HEK293T (cell line): Measurements from ENCODE around the gene SEMA7A.
A peak's percentile ranks its signal among the peaks of the same experiment; 100 is the strongest.
"Not testable (repeated sequence)": the region's sequence is repeated elsewhere in the genome, so short reads cannot be mapped to it uniquely, and the experiment has no call there.

ENCODE experiments used
- CTCF ChIA-PET: fragments of 350-600 bp; formaldehyde crosslinking; extraction: SDS; loops from one replicate; lab custom pipeline; 2021; ENCODE audit warnings: antibody characterized with exemption, inconsistent platforms; lab: Yijun Ruan, JAX
- POLR2A ChIA-PET: fragments of 350-600 bp; formaldehyde crosslinking; extraction: SDS; loops from one replicate; lab custom pipeline; 2020; ENCODE audit warnings: antibody characterized with exemption, inconsistent platforms; lab: Yijun Ruan, JAX
- DNase-seq: peaks from one replicate; pipeline ENCODE4 v3.0.0; 2012; ENCODE audit warnings: mixed read lengths; ENCODE audit errors: extremely low spot score
- ARNT ChIP-seq: fragments of 450-650 bp; IDR thresholded peaks from 2 replicates; pipeline ENCODE4 v1.6.1; 2017; ENCODE audit warnings: mild to moderate bottlenecking
- BHLHE40 ChIP-seq: fragments of 450-650 bp; IDR thresholded peaks from 2 replicates; pipeline ENCODE4 v1.6.1; 2016; ENCODE audit warnings: mild to moderate bottlenecking, moderate library complexity, borderline replicate concordance
- CTBP1 ChIP-seq: fragments of 450-650 bp; IDR thresholded peaks from 2 replicates; pipeline ENCODE4 v1.6.1; 2016; ENCODE audit warnings: borderline replicate concordance
- ELF4 ChIP-seq: fragments of 450-650 bp; IDR thresholded peaks from 2 replicates; pipeline ENCODE4 v1.6.1; 2017; ENCODE audit warnings: antibody characterized with exemption
- FOXA1 ChIP-seq: fragments of 450-650 bp; IDR thresholded peaks from 2 replicates; pipeline ENCODE4 v1.6.1; 2016; ENCODE audit warnings: mild to moderate bottlenecking
- FOXK2 ChIP-seq: fragments of 450-650 bp; IDR thresholded peaks from 2 replicates; pipeline ENCODE4 v1.6.1; 2016; ENCODE audit warnings: mild to moderate bottlenecking
- FOXM1 ChIP-seq: fragments of 450-650 bp; IDR thresholded peaks from 2 replicates; pipeline ENCODE4 v1.6.1; 2017; ENCODE audit warnings: mild to moderate bottlenecking, borderline replicate concordance
- HDGF ChIP-seq: fragments of 450-650 bp; IDR thresholded peaks from 2 replicates; pipeline ENCODE4 v1.6.1; 2017; ENCODE audit warnings: antibody characterized with exemption, borderline replicate concordance
- L3MBTL2 ChIP-seq: fragments of 450-650 bp; conservative IDR thresholded peaks from 2 replicates; pipeline ENCODE4 v1.6.1; 2016; ENCODE audit warnings: mild to moderate bottlenecking
- LEF1 ChIP-seq: fragments of 450-650 bp; IDR thresholded peaks from 2 replicates; pipeline ENCODE4 v1.6.1; 2017; ENCODE audit warnings: mild to moderate bottlenecking, borderline replicate concordance
- NFRKB ChIP-seq: fragments of 450-650 bp; IDR thresholded peaks from 2 replicates; pipeline ENCODE4 v1.6.1; 2016; ENCODE audit warnings: mild to moderate bottlenecking, moderate library complexity
- PKNOX1 ChIP-seq: fragments of 450-650 bp; IDR thresholded peaks from 2 replicates; pipeline ENCODE4 v1.6.1; 2016
- SP1 ChIP-seq: fragments of 450-650 bp; IDR thresholded peaks from 2 replicates; pipeline ENCODE4 v1.6.1; 2017
- SUZ12 ChIP-seq: fragments of 450-650 bp; IDR thresholded peaks from 2 replicates; pipeline ENCODE4 v1.6.1; 2016; ENCODE audit warnings: mild to moderate bottlenecking
- TARDBP ChIP-seq: fragments of 450-650 bp; IDR thresholded peaks from 2 replicates; pipeline ENCODE4 v1.6.1; 2016
- ZNF384 ChIP-seq: fragments of 450-650 bp; IDR thresholded peaks from 2 replicates; pipeline ENCODE4 v1.6.1; 2016

Gene SEMA7A

GRCh38 chr15:74460871-74461846, 27.4 kb upstream of the SEMA7A start, which contains the start of gene UBL7:
Gene UBL7, minus strand, starts transcription at chr15:74461160. Its CDS starts 2,293 bp downstream, at chr15:74458867.
- no peak for TF ChIP-seq ZNF384
- no peak for TF ChIP-seq SUZ12
- TF ChIP-seq FOXA1: no peak
- TF ChIP-seq TARDBP: no peak
- TF ChIP-seq FOXK2: peak; percentile 97
- TF ChIP-seq LEF1: no peak
- TF ChIP-seq ELF4: peak; percentile 96
- TF ChIP-seq NFRKB: no peak
- no peak for TF ChIP-seq FOXM1
- TF ChIP-seq SP1: no peak
- peak; percentile 68 for TF ChIP-seq L3MBTL2
- TF ChIP-seq ARNT: no peak
- no peak for TF ChIP-seq CTBP1
- TF ChIP-seq HDGF: 0 out of 2 replicates have a peak, but pooled peaks have one; percentile 15
- TF ChIP-seq BHLHE40: no peak
- ChIA-PET POLR2A (interaction anchor here (0.6 to 3.9 kb wide), 46 partner anchors 8 to 990 kb away, joined by 3 to 31 read pairs (median 4); partner anchors contain the start of genes ARID3B, CLK3, EDC3 and PML), CTCF (interaction anchor here (0.9 to 1.7 kb wide), 4 partner anchors 25 to 308 kb away, joined by 3 to 4 read pairs (median 3); no protein-coding TSS in a partner anchor)
- peak; percentile 95 for DNase-seq

- TF ChIP-seq FOXM1: no peak
- no peak for TF ChIP-seq PKNOX1
- no peak for TF ChIP-seq NFRKB
- TF ChIP-seq FOXK2: no peak
- TF ChIP-seq BHLHE40: no peak
- TF ChIP-seq SP1: no peak
- no peak for TF ChIP-seq ZNF384
- TF ChIP-seq LEF1: no peak
- TF ChIP-seq CTBP1: no peak
- TF ChIP-seq FOXA1: no peak
- no peak for TF ChIP-seq HDGF
- TF ChIP-seq ARNT: no peak
- no peak for TF ChIP-seq ELF4
- TF ChIP-seq SUZ12: no peak
- no peak for TF ChIP-seq L3MBTL2
- ChIA-PET CTCF (interaction anchor here (1.7 kb wide), 1 partner anchor 86 kb away, joined by 4 read pairs; no protein-coding TSS in a partner anchor), POLR2A (interaction anchor here (0.8 to 3.9 kb wide), 24 partner anchors 11 to 236 kb away, joined by 3 to 31 read pairs (median 7); partner anchors contain the start of genes ARID3B, CLK3 and EDC3)
- DNase-seq: no peak
Observed at GRCh38 chr15:74460298-74460697, 26.5 kb upstream of the SEMA7A start.

- ChIA-PET POLR2A (interaction anchor here (2.1 to 2.6 kb wide), 3 partner anchors 14 to 151 kb away, joined by 5 to 9 read pairs (median 6); no protein-coding TSS in a partner anchor), CTCF (interaction anchor here (0.7 kb wide), 1 partner anchor 317 kb away, joined by 3 read pairs; no protein-coding TSS in a partner anchor)
- TF ChIP-seq ZNF384: peak; percentile 60
- DNase-seq: not testable (repeated sequence)
Observed at GRCh38 chr15:74459798-74460197, 26.0 kb upstream of the SEMA7A start.

- DNase-seq: peak; percentile 48
- no peak for TF ChIP-seq CTBP1
- no peak for TF ChIP-seq PKNOX1
- TF ChIP-seq TARDBP: no peak
- no peak for TF ChIP-seq BHLHE40
- TF ChIP-seq HDGF: no peak
- no peak for TF ChIP-seq SUZ12
- no peak for TF ChIP-seq L3MBTL2
- TF ChIP-seq NFRKB: no peak
- no peak for TF ChIP-seq ZNF384
- no peak for TF ChIP-seq ARNT
- TF ChIP-seq FOXK2: no peak
- no peak for TF ChIP-seq ELF4
- no peak for TF ChIP-seq FOXM1
- no peak for TF ChIP-seq SP1
- TF ChIP-seq FOXA1: no peak
- ChIA-PET CTCF (no interaction called here), POLR2A (no interaction called here)
Observed at GRCh38 chr15:74458473-74458872, 24.7 kb upstream of the SEMA7A start.

- POLR2A ChIA-PET, CTCF ChIA-PET, DNase-seq: not testable (repeated sequence)
Observed at GRCh38 chr15:74457036-74457435, 23.3 kb upstream of the SEMA7A start.

- no peak for DNase-seq
- ChIA-PET POLR2A (no interaction called here), CTCF (interaction anchor here (1.1 kb wide), 2 partner anchors 15 to 73 kb away, joined by 4 to 6 read pairs; no protein-coding TSS in a partner anchor)
- TF ChIP-seq FOXA1 (no peak), L3MBTL2 (no peak), FOXK2 (no peak), ELF4 (no peak), TARDBP (no peak), SP1 (no peak), SUZ12 (no peak), BHLHE40 (no peak), ARNT (no peak), PKNOX1 (no peak)
Observed at GRCh38 chr15:74454764-74455500, 21.2 kb upstream of the SEMA7A start.
